CD4-positive, alpha-beta T cell treated with Interleukin-15 for 1 hour (primary cell): ENCODE results near the gene ST7.

Experiments
- DNase-seq: peaks from one replicate; pipeline ENCODE4 v3.0.0-alpha.2; 2020

Gene ST7

GRCh38 chr7:117035465-117035862 is 82.2 kb downstream of the ST7 start:
- no peak for DNase-seq

GRCh38 chr7:117036053-117036669 is 82.9 kb downstream of the ST7 start:
- no peak for DNase-seq

- no peak for DNase-seq
These were observed 83.5 kb downstream of the ST7 start for GRCh38 chr7:117036836-117037235.

GRCh38 chr7:117038408-117038807 is 85.1 kb downstream of the ST7 start:
- DNase-seq = no peak

GRCh38 chr7:117041007-117041406 is 87.7 kb downstream of the ST7 start:
- no peak for DNase-seq

GRCh38 chr7:117041822-117042221 is 88.5 kb downstream of the ST7 start:
- no peak for DNase-seq

- no peak for DNase-seq
These were observed 90.0 kb downstream of the ST7 start for GRCh38 chr7:117043108-117043825.

GRCh38 chr7:117044664-117045063 is 91.4 kb downstream of the ST7 start:
- no peak for DNase-seq

- no peak for DNase-seq
These were observed 92.8 kb downstream of the ST7 start for GRCh38 chr7:117045927-117046710.

- no peak for DNase-seq
These were observed 94.2 kb downstream of the ST7 start for GRCh38 chr7:117047496-117047895.

- no peak for DNase-seq
These were observed 95.0 kb downstream of the ST7 start for GRCh38 chr7:117048114-117048866.

- DNase-seq = no peak
These were observed 95.6 kb downstream of the ST7 start for GRCh38 chr7:117048882-117049281.

GRCh38 chr7:117051808-117052207 is 98.5 kb downstream of the ST7 start:
- no peak for DNase-seq

GRCh38 chr7:117053432-117053831 is 100.1 kb downstream of the ST7 start:
- no peak for DNase-seq

- DNase-seq = no peak
These were observed 108.5 kb downstream of the ST7 start for GRCh38 chr7:117061751-117062150.

GRCh38 chr7:117062300-117062699 is 109.0 kb downstream of the ST7 start:
- no peak for DNase-seq

- DNase-seq = no peak
These were observed 111.4 kb downstream of the ST7 start for GRCh38 chr7:117064688-117065087.

- DNase-seq = no peak
These were observed 112.4 kb downstream of the ST7 start for GRCh38 chr7:117065571-117066150.

GRCh38 chr7:117066668-117067067 is 113.4 kb downstream of the ST7 start:
- no peak for DNase-seq

GRCh38 chr7:117067340-117067739 is 114.0 kb downstream of the ST7 start:
- DNase-seq = no peak

- DNase-seq = no peak
These were observed 115.3 kb downstream of the ST7 start for GRCh38 chr7:117068511-117069145.

GRCh38 chr7:117069379-117069778 is 116.1 kb downstream of the ST7 start:
- DNase-seq = no peak
